Right atrium auricular region (tissue), 2 donors: ENCODE results near the gene TBPL1. TPM values are rescaled to one million over a fixed set of nuclear protein-coding genes. Genes with fewer than 3 reads are reported as not detected.

Experiments used
- DNase-seq: peaks from one replicate; pipeline ENCODE4 v3.0.0-alpha.2; 2019; ENCODE audit warnings: low spot score
- H3K27ac ChIP-seq, 2 donors: fragments of 200-600 bp; sonication (generic); 1 replicate in 1 of 2; 2 replicates in 1 of 2; pipeline ENCODE4 v1.5.1; 2016 to 2019
- H3K27me3 ChIP-seq, 2 donors: fragments of 200-600 bp; sonication (generic); one replicate each; pipeline versions ENCODE4 v1.5.1 to v1.6.0; 2017 to 2019
- H3K36me3 ChIP-seq: fragments of 200-600 bp; sonication (generic); one replicate; pipeline ENCODE4 v1.5.1; 2016
- H3K4me1 ChIP-seq, 2 donors: fragments of 200-600 bp; sonication (generic); one replicate each; pipeline versions ENCODE4 v1.5.1 to v1.6.0; 2017 to 2019
- H3K4me3 ChIP-seq, 2 donors: fragments of 200-600 bp; sonication (generic); 1 replicate in 1 of 2; 2 replicates in 1 of 2; pipeline ENCODE4 v1.5.1; 2017 to 2019; ENCODE audit warnings: mild to moderate bottlenecking in 1 of 2, moderate library complexity in 1 of 2
- H3K9me3 ChIP-seq, 2 donors: fragments of 200-600 bp; sonication (generic); one replicate each; pipeline ENCODE4 v1.5.1; 2019
- CTCF ChIP-seq, 2 donors: fragments of 200-600 bp; sonication (generic); IDR thresholded peaks; one replicate each; pipeline ENCODE4 v1.5.1; 2019; ENCODE audit warnings: antibody characterized with exemption in 2 of 2
- total RNA-seq, 2 donors: library from RNA; depleted of rRNA; stranded (reverse); fragments of >200 nt; gene quantifications; one replicate each; pipeline ENCODE4 v1.1.0, GENCODE V29; 2016

The TBPL1 gene
- total RNA-seq = 10 to 100 TPM; 18.9 to 22.6 TPM

GRCh38 chr6:133952815-133953633, at the start of gene TBPL1:
Gene TBPL1 (plus strand): TSS chr6:133953224. CDS start chr6:133980126, 26,902 bp downstream.
- TF ChIP-seq CTCF (IDR thresholded peaks at IDR 0.05) = no peak
- peak within 1 kb of the TSS; percentile 94 to 99 for H3K4me3 ChIP-seq
- no peaks in the 10 kb centered on the region for H3K27me3 ChIP-seq
- no peaks in the 10 kb centered on the region for H3K36me3 ChIP-seq
- H3K4me1 ChIP-seq = peaks cover 0 to 36% of the 10 kb centered on the region in 2 donors
- no peaks in the 10 kb centered on the region for H3K9me3 ChIP-seq
- peak; percentile 93 for DNase-seq
- H3K27ac ChIP-seq = peak within 1 kb of the TSS; percentile 97

- no peaks in the 10 kb centered on the region for H3K4me1 ChIP-seq
- no peak overlapping the region for H3K4me3 ChIP-seq
- H3K27ac ChIP-seq = no peak overlapping the region
- no peak for DNase-seq
- no peaks in the 10 kb centered on the region for H3K36me3 ChIP-seq
- no peaks in the 10 kb centered on the region for H3K9me3 ChIP-seq
- H3K27me3 ChIP-seq = no peaks in the 10 kb centered on the region
- no peak for TF ChIP-seq CTCF (IDR thresholded peaks at IDR 0.05)
These were observed 49.2 kb upstream of the TBPL1 start for GRCh38 chr6:133903855-133904254.

GRCh38 chr6:133906050-133906449, 47.0 kb upstream of the TBPL1 start:
- H3K36me3 ChIP-seq = no peaks in the 10 kb centered on the region
- no peak overlapping the region for H3K27ac ChIP-seq
- H3K4me1 ChIP-seq = no peaks in the 10 kb centered on the region
- no peak for DNase-seq
- H3K27me3 ChIP-seq = no peaks in the 10 kb centered on the region
- TF ChIP-seq CTCF (IDR thresholded peaks at IDR 0.05) = no peak
- no peaks in the 10 kb centered on the region for H3K9me3 ChIP-seq
- no peak overlapping the region for H3K4me3 ChIP-seq

GRCh38 chr6:133916650-133917151, 36.3 kb upstream of the TBPL1 start:
- TF ChIP-seq CTCF (IDR thresholded peaks at IDR 0.05) = peak; percentile 85 to 90
- Histone ChIP-seq H3K4me3 (no peak overlapping the region), H3K9me3 (peaks cover 0 to 13% of the 10 kb centered on the region in 2 donors), H3K4me1 (peaks cover 0 to 7% of the 10 kb centered on the region in 2 donors), H3K27ac (no peak overlapping the region), H3K27me3 (no peaks in the 10 kb centered on the region), H3K36me3 (no peaks in the 10 kb centered on the region)
- peak; percentile 97 for DNase-seq

- Histone ChIP-seq H3K4me1 (peaks cover 0 to 7% of the 10 kb centered on the region in 2 donors), H3K27me3 (no peaks in the 10 kb centered on the region), H3K9me3 (peaks cover 0 to 13% of the 10 kb centered on the region in 2 donors), H3K36me3 (no peaks in the 10 kb centered on the region), H3K4me3 (no peak overlapping the region), H3K27ac (no peak overlapping the region)
- TF ChIP-seq CTCF (IDR thresholded peaks at IDR 0.05) = no peak
- DNase-seq = no peak
These were observed 35.2 kb upstream of the TBPL1 start for GRCh38 chr6:133917781-133918180.
